Mammary epithelial cell (primary cell): ENCODE data around the gene GSC2.
"Not testable (repeated sequence)": the region's sequence is repeated elsewhere in the genome, so short reads cannot be mapped to it uniquely, and the experiment has no call there.

ENCODE experiments used
- EZH2 ChIP-seq: IDR thresholded peaks from 2 replicates; pipeline ENCODE4 v1.6.1; 2012; ENCODE audit warnings: low read length, inconsistent platforms, borderline replicate concordance
- TF ChIP-seq, protein P1 (sequence below), 2 donors: IDR thresholded peaks in 1 of 2; conservative IDR thresholded peaks in 1 of 2; 2 replicates each; pipeline ENCODE4 v1.5.1; 2011 to 2012; ENCODE audit warnings: inconsistent platforms in 2 of 2, low read length in 2 of 2, mild to moderate bottlenecking in 2 of 2, control low read depth in 1 of 2, low read depth in 1 of 2; ENCODE audit not compliant: insufficient read depth in 1 of 2; ENCODE audit errors: extremely low read depth in 1 of 2

GRCh38 chr22:19156109-19156508 lies 6.0 kb upstream of the GSC2 start:
- not testable (repeated sequence) for TF ChIP-seq EZH2
- TF ChIP-seq, protein P1, sequence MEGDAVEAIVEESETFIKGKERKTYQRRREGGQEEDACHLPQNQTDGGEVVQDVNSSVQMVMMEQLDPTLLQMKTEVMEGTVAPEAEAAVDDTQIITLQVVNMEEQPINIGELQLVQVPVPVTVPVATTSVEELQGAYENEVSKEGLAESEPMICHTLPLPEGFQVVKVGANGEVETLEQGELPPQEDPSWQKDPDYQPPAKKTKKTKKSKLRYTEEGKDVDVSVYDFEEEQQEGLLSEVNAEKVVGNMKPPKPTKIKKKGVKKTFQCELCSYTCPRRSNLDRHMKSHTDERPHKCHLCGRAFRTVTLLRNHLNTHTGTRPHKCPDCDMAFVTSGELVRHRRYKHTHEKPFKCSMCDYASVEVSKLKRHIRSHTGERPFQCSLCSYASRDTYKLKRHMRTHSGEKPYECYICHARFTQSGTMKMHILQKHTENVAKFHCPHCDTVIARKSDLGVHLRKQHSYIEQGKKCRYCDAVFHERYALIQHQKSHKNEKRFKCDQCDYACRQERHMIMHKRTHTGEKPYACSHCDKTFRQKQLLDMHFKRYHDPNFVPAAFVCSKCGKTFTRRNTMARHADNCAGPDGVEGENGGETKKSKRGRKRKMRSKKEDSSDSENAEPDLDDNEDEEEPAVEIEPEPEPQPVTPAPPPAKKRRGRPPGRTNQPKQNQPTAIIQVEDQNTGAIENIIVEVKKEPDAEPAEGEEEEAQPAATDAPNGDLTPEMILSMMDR (conservative IDR thresholded peaks at IDR 0.05 in 1 of 2, IDR thresholded peaks at IDR 0.05 in 1 of 2; ENCODE audit: extremely low read depth in 1 of 2, insufficient read depth in 1 of 2, low read depth in 1 of 2, low read length in 2 of 2), result not testable (repeated sequence)
